CD4-positive, CD25-positive, alpha-beta regulatory T cell (primary cell): ENCODE data around the gene ZDHHC14. TPM values are rescaled to one million over a fixed set of nuclear protein-coding genes. Genes with fewer than 3 reads are reported as not detected.

Source experiments
- ATAC-seq, 2 donors: fragments of 150-1000 bp; cut with Tn5 transposase; one replicate each; pipeline ENCODE4 v1.10.0; 2021; ENCODE audit warnings: low read depth in 2 of 2, moderate number of reproducible peaks in 2 of 2, moderate library complexity in 1 of 2
- DNase-seq, 3 donors: peaks; one replicate each; pipeline versions ENCODE4 v3.0.0 to v3.0.0-alpha.2; 2012 to 2022; ENCODE audit warnings: mixed read lengths in 1 of 3
- H3K27ac ChIP-seq: one replicate; pipeline ENCODE4 v1.7.0; 2013; ENCODE audit warnings: mild to moderate bottlenecking, low read length; ENCODE audit not compliant: insufficient read depth, poor library complexity, severe bottlenecking
- H3K27me3 ChIP-seq: one replicate; pipeline ENCODE4 v1.7.0; 2013; ENCODE audit warnings: low read length; ENCODE audit not compliant: control insufficient read depth, insufficient read depth
- H3K36me3 ChIP-seq: one replicate; pipeline ENCODE4 v1.7.0; 2013; ENCODE audit warnings: mild to moderate bottlenecking, low read length, moderate library complexity; ENCODE audit not compliant: control insufficient read depth, insufficient read depth
- H3K4me1 ChIP-seq: 2 replicates; pipeline ENCODE4 v1.7.0; 2013; ENCODE audit warnings: mild to moderate bottlenecking, low read length; ENCODE audit not compliant: insufficient read depth, control insufficient read depth, poor library complexity, severe bottlenecking
- H3K4me3 ChIP-seq: one replicate; pipeline ENCODE4 v1.7.0; 2013; ENCODE audit warnings: low read depth, mild to moderate bottlenecking, low read length, moderate library complexity
- H3K9me3 ChIP-seq, 2 experiments: 1 replicate in 1 of 2; 2 replicates in 1 of 2; pipeline ENCODE4 v1.7.0; 2013; ENCODE audit warnings: low read length in 2 of 2, mild to moderate bottlenecking in 1 of 2, moderate library complexity in 1 of 2; ENCODE audit not compliant: control insufficient read depth in 2 of 2
- H3K27ac Mint-ChIP-seq, 3 donors: one replicate each; pipeline ENCODE4 v1.8.0; 2020 to 2022; ENCODE audit warnings: mild to moderate bottlenecking in 3 of 3, mixed read lengths in 3 of 3, moderate library complexity in 2 of 3
- H3K27me3 Mint-ChIP-seq: one replicate; pipeline ENCODE4 v1.8.0; 2022; ENCODE audit warnings: mild to moderate bottlenecking, mixed read lengths
- H3K36me3 Mint-ChIP-seq: one replicate; pipeline ENCODE4 v1.8.0; 2020; ENCODE audit warnings: mixed read lengths
- H3K4me1 Mint-ChIP-seq, 4 donors: one replicate each; pipeline ENCODE4 v1.8.0; 2020 to 2022; ENCODE audit warnings: mixed read lengths in 4 of 4, mild to moderate bottlenecking in 1 of 4
- H3K4me3 Mint-ChIP-seq, 4 donors: one replicate each; pipeline ENCODE4 v1.8.0; 2020 to 2022; ENCODE audit warnings: mild to moderate bottlenecking in 4 of 4, mixed read lengths in 4 of 4, moderate library complexity in 3 of 4
- H3K9me3 Mint-ChIP-seq, 7 donors: one replicate each; pipeline ENCODE4 v1.8.0; 2020 to 2022; ENCODE audit warnings: mixed read lengths in 7 of 7, mild to moderate bottlenecking in 3 of 7, moderate library complexity in 2 of 7
- polyA plus RNA-seq, 4 donors: library from polyadenylated mRNA; unstranded; fragments of 300-500 nt; fragmentation: Illumina TruSeq; gene quantifications; one replicate each; pipeline ENCODE4 v1.2.3, GENCODE V29; 2021
- total RNA-seq: library from RNA; stranded (reverse); gene quantifications from one replicate; pipeline ENCODE4 v1.2.3, GENCODE V29; 2022

The ZDHHC14 gene
- total and polyA plus RNA-seq, 5 donors from 2014 or later: 0.29 to 4.2 (median 1.0) TPM

- no peaks in the 10 kb centered on the region for H3K4me1 ChIP-seq
- H3K27ac ChIP-seq: no peak overlapping the region
- no peak overlapping the region for H3K4me3 Mint-ChIP-seq
- DNase-seq: no peak
- no peaks in the 10 kb centered on the region for H3K36me3 Mint-ChIP-seq
- ATAC-seq: no peak
- peaks cover 0 to 4% (median 2%) of the 10 kb centered on the region in 7 donors for H3K9me3 Mint-ChIP-seq
- peaks cover 0 to 2% (median 0%) of the 10 kb centered on the region in 4 donors for H3K4me1 Mint-ChIP-seq
- peaks cover 8% of the 10 kb centered on the region for H3K27me3 Mint-ChIP-seq
- H3K27me3 ChIP-seq: no peaks in the 10 kb centered on the region
- H3K9me3 ChIP-seq: no peaks in the 10 kb centered on the region
- H3K27ac Mint-ChIP-seq: no peak overlapping the region
- H3K4me3 ChIP-seq: no peak overlapping the region
- H3K36me3 ChIP-seq: no peaks in the 10 kb centered on the region
These were observed 214.8 kb downstream of the ZDHHC14 start for GRCh38 chr6:157595768-157596167.

- no peaks in the 10 kb centered on the region for H3K36me3 Mint-ChIP-seq
- Histone ChIP-seq H3K4me3 (no peak overlapping the region), H3K27ac (no peak overlapping the region), H3K36me3 (no peaks in the 10 kb centered on the region), H3K4me1 (no peaks in the 10 kb centered on the region), H3K27me3 (no peaks in the 10 kb centered on the region), H3K9me3 (no peaks in the 10 kb centered on the region)
- peak overlapping the region in 1 of 3 donors; percentile 28 for H3K27ac Mint-ChIP-seq
- no peak overlapping the region for H3K4me3 Mint-ChIP-seq
- H3K4me1 Mint-ChIP-seq: peaks cover 0 to 2% (median 0%) of the 10 kb centered on the region in 4 donors
- ATAC-seq (no peak), DNase-seq (no peak)
- H3K27me3 Mint-ChIP-seq: peaks cover 8% of the 10 kb centered on the region
- H3K9me3 Mint-ChIP-seq: peaks cover 0 to 2% (median 0%) of the 10 kb centered on the region in 7 donors
These were observed 215.5 kb downstream of the ZDHHC14 start for GRCh38 chr6:157596461-157596860.

DNA sequence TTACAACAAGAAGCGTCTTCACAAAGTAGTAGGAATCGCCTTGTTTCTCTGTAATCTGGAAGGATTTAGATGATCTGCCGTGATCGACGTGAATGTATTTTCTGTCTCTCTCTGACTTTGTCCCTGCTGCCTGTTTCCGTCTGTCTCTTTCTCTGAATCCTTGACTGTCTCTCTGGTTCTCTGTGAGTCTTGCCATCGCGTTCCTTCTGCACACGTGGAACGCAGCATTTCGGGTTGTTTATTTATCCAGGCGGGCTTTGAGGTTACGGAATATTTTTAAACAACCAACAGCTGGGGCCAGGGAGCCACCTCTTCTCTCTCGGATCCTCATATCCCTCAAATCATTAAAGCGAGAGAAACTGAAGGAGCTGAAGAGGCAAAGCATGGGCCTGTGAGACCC lies 215.9 kb downstream of the ZDHHC14 start:
- no peak overlapping the region for H3K27ac ChIP-seq
- Mint-ChIP-seq H3K4me1 (peaks cover 0 to 2% (median 0%) of the 10 kb centered on the region in 4 donors), H3K4me3 (no peak overlapping the region), H3K9me3 (no peaks in the 10 kb centered on the region), H3K27ac (no peak overlapping the region), H3K27me3 (peaks cover 8% of the 10 kb centered on the region), H3K36me3 (no peaks in the 10 kb centered on the region)
- no peaks in the 10 kb centered on the region for H3K36me3 ChIP-seq
- H3K9me3 ChIP-seq: no peaks in the 10 kb centered on the region
- no peak for ATAC-seq
- no peak overlapping the region for H3K4me3 ChIP-seq
- DNase-seq: no peak
- no peaks in the 10 kb centered on the region for H3K4me1 ChIP-seq
- no peaks in the 10 kb centered on the region for H3K27me3 ChIP-seq

- H3K36me3 ChIP-seq: no peaks in the 10 kb centered on the region
- Mint-ChIP-seq H3K36me3 (no peaks in the 10 kb centered on the region), H3K27me3 (peaks cover 8% of the 10 kb centered on the region), H3K4me3 (no peak overlapping the region), H3K4me1 (peaks cover 0 to 2% (median 0%) of the 10 kb centered on the region in 4 donors), H3K9me3 (no peaks in the 10 kb centered on the region), H3K27ac (peak overlapping the region in 1 of 3 donors; percentile 42)
- no peaks in the 10 kb centered on the region for H3K9me3 ChIP-seq
- ATAC-seq (no peak), DNase-seq (peak in 2 of 3 donors; percentile 11 to 56)
- no peak overlapping the region for H3K27ac ChIP-seq
- H3K27me3 ChIP-seq: no peaks in the 10 kb centered on the region
- H3K4me3 ChIP-seq: no peak overlapping the region
- H3K4me1 ChIP-seq: no peaks in the 10 kb centered on the region
These were observed 216.7 kb downstream of the ZDHHC14 start for GRCh38 chr6:157597461-157598312.

GRCh38 chr6:157599191-157599590 lies 218.2 kb downstream of the ZDHHC14 start:
- H3K27ac ChIP-seq: no peak overlapping the region
- ATAC-seq (no peak), DNase-seq (no peak)
- H3K36me3 Mint-ChIP-seq: no peaks in the 10 kb centered on the region
- H3K27ac Mint-ChIP-seq: no peak overlapping the region
- no peak overlapping the region for H3K4me3 Mint-ChIP-seq
- H3K4me1 Mint-ChIP-seq: peaks cover 0 to 2% (median 0%) of the 10 kb centered on the region in 4 donors
- H3K27me3 Mint-ChIP-seq: peaks cover 13% of the 10 kb centered on the region
- no peaks in the 10 kb centered on the region for H3K9me3 ChIP-seq
- no peaks in the 10 kb centered on the region for H3K36me3 ChIP-seq
- H3K4me3 ChIP-seq: no peak overlapping the region
- H3K9me3 Mint-ChIP-seq: no peaks in the 10 kb centered on the region
- H3K27me3 ChIP-seq: no peaks in the 10 kb centered on the region
- no peaks in the 10 kb centered on the region for H3K4me1 ChIP-seq

DNA sequence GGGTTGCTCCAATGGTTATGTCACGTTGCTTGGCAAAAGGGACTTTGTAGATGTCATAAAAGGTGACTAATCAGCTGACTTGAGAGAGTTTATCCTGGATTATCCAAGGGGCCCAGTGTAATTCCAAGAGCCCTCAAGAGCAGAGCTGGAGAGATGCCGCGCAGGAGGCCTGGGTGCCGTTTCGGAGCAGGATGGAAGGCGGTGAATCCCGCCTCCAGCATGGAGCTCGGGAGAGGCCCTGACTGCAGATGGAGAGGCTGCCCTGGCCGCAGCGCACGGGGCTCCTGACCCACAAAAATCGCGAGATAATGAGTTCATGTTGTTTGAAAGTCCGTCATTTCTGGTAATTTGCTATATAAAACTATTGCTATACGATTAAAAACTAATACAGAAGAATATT lies 219.8 kb downstream of the ZDHHC14 start:
- Histone ChIP-seq H3K4me1 (no peaks in the 10 kb centered on the region), H3K27ac (no peak overlapping the region), H3K9me3 (no peaks in the 10 kb centered on the region), H3K36me3 (no peaks in the 10 kb centered on the region), H3K4me3 (no peak overlapping the region), H3K27me3 (no peaks in the 10 kb centered on the region)
- H3K36me3 Mint-ChIP-seq: no peaks in the 10 kb centered on the region
- DNase-seq (no peak), ATAC-seq (no peak)
- no peak overlapping the region for H3K4me3 Mint-ChIP-seq
- H3K27ac Mint-ChIP-seq: no peak overlapping the region
- no peaks in the 10 kb centered on the region for H3K4me1 Mint-ChIP-seq
- H3K9me3 Mint-ChIP-seq: no peaks in the 10 kb centered on the region
- peaks cover 18% of the 10 kb centered on the region for H3K27me3 Mint-ChIP-seq

DNA sequence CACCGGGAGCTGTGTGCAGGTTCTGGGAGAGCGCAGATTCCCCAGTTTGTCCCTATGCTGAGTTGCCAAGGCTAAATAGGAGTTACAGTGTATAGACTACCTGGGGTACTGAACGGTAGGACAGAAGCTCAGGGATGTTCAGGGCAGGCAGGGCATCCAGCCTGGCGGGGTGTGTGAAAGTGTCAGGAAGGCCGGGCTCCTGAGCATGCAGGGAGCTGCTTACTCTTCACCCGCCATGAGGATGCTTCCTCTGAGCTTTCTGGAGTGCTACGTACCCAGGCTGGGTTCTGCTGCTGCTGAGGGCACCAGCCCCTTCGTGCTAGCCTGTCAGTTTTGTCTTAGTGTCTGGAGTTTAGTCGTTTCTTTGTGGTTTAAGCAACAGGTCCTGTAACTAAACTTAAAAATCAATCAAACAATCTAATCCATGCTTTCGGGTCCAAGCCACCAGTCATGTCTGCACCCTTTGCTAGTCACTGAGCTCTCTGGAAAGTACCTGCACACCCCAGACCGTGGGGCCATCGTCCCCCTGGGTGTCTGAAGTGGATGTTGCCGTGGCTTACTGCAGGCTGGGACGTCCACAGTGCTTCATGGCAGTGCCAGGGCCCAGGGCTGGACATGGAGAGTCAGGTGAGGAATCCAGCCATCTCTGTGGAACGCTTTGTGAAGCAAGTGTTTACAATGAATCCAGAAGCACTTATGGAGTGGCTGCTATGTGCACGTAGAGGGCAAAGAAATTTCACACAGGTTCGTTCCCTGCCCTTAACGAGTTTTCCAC lies 221.7 kb downstream of the ZDHHC14 start:
- Mint-ChIP-seq H3K27ac (no peak overlapping the region), H3K9me3 (no peaks in the 10 kb centered on the region), H3K36me3 (no peaks in the 10 kb centered on the region), H3K27me3 (peaks cover 18% of the 10 kb centered on the region), H3K4me1 (no peaks in the 10 kb centered on the region), H3K4me3 (no peak overlapping the region)
- no peak for ATAC-seq
- Histone ChIP-seq H3K4me1 (no peaks in the 10 kb centered on the region), H3K4me3 (no peak overlapping the region), H3K27me3 (no peaks in the 10 kb centered on the region), H3K9me3 (no peaks in the 10 kb centered on the region), H3K27ac (no peak overlapping the region), H3K36me3 (no peaks in the 10 kb centered on the region)
- DNase-seq: no peak
